ENCODE measurements around the gene SERBP1. TPM values are rescaled to one million over a fixed set of nuclear protein-coding genes. Genes with fewer than 3 reads are reported as not detected.

The SERBP1 gene
- total RNA-seq, 1 donor from 2014 or later, result 125 TPM

DNA sequence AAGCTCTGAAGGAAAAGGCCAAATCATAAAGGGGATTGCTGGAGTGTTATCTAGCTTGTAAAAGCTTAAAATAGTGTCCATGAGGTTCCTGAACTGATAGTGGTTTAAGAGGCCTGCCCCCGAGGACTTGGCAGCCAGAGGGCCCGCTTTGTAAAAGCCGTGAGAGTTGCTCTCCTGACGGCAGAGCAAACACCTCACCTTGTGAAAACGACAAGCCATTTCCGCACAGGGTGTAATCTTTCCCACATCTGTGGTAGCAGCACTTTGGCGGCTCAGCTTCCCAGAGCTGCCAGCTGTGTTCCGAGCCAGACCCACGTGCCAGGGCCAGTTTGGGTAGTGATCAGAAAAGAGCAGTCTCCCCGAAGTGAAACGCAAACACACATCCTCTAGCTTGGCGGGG lies 37.0 kb downstream of the SERBP1 start:
- Histone ChIP-seq H3K4me3 (no peak overlapping the region), H3K27ac (replicated peaks) (peak overlapping the region; percentile 52), H3K36me3 (no peaks in the 10 kb centered on the region), H3K4me1 (peaks cover 16% of the 10 kb centered on the region), H3K27me3 (ENCODE audit: low read depth) (no peaks in the 10 kb centered on the region), H3K9me3 (replicated peaks) (no peaks in the 10 kb centered on the region)
- TF ChIP-seq, protein P1, sequence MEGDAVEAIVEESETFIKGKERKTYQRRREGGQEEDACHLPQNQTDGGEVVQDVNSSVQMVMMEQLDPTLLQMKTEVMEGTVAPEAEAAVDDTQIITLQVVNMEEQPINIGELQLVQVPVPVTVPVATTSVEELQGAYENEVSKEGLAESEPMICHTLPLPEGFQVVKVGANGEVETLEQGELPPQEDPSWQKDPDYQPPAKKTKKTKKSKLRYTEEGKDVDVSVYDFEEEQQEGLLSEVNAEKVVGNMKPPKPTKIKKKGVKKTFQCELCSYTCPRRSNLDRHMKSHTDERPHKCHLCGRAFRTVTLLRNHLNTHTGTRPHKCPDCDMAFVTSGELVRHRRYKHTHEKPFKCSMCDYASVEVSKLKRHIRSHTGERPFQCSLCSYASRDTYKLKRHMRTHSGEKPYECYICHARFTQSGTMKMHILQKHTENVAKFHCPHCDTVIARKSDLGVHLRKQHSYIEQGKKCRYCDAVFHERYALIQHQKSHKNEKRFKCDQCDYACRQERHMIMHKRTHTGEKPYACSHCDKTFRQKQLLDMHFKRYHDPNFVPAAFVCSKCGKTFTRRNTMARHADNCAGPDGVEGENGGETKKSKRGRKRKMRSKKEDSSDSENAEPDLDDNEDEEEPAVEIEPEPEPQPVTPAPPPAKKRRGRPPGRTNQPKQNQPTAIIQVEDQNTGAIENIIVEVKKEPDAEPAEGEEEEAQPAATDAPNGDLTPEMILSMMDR (IDR thresholded peaks at IDR 0.05; ENCODE audit: borderline replicate concordance), result no peak
- intact Hi-C loops (cut with micrococcal nuclease), result no loop called here
- DNase-seq, result peak; percentile 24

DNA sequence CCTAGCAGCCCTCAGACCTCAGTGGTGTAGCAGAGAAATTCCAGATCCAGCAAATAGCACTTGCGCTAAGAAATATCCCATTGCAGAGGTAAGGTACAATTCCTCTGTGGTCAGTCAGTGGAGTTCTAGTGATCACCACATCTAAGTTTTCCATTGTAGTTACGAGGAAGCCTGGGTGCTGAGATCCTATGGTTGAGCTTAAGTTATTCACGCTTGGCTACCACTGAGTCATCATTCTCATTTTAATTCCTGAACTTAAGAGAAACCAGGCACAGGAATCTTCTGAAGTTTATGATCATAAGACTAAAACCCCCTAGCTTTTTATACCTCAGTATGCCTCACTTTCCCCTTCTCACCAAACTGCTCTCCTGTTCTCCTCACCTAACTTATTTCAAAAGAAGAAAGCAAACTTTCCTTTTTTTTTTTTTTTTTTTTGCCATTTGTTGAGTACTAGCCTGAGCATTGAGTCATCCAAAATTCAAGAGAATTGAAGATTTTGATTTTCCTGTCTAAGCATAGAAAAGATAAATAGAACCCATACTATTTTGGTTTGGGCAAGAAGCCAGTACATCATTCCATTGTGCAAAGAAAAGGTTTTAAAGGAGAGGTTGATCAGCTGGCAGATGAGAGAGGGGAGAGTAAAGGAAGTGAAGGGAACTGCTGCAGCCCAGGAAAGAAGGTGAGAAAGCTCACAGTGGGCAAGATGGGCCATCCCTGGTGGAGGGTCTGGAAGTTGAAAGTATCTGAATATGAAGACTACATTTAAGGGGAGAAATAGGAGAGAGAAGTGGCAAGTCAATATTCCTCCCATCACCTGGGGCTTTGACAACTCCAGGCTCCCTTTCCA lies 39.9 kb downstream of the SERBP1 start:
- H3K4me3 ChIP-seq, result no peak overlapping the region
- H3K27me3 ChIP-seq (ENCODE audit: low read depth), result no peaks in the 10 kb centered on the region
- intact Hi-C loops (cut with micrococcal nuclease), result no loop called here
- H3K9me3 ChIP-seq (replicated peaks), result peaks cover 2% of the 10 kb centered on the region
- no peak for DNase-seq
- H3K36me3 ChIP-seq, result no peaks in the 10 kb centered on the region
- peaks cover 16% of the 10 kb centered on the region for H3K4me1 ChIP-seq
- H3K27ac ChIP-seq (replicated peaks), result no peak overlapping the region
- TF ChIP-seq, protein P1 (IDR thresholded peaks at IDR 0.05; ENCODE audit: borderline replicate concordance), result no peak

- no peak for DNase-seq
- H3K4me1 ChIP-seq, result no peaks in the 10 kb centered on the region
- H3K9me3 ChIP-seq (replicated peaks), result peaks cover 19% of the 10 kb centered on the region
- H3K4me3 ChIP-seq, result no peak overlapping the region
- intact Hi-C loops (cut with micrococcal nuclease), result no loop called here
- TF ChIP-seq, protein P1 (IDR thresholded peaks at IDR 0.05; ENCODE audit: borderline replicate concordance), result no peak
- H3K36me3 ChIP-seq, result no peaks in the 10 kb centered on the region
- H3K27ac ChIP-seq (replicated peaks), result no peak overlapping the region
- no peaks in the 10 kb centered on the region for H3K27me3 ChIP-seq (ENCODE audit: low read depth)
Measured at GRCh38 chr1:67383999-67384638, 46.1 kb downstream of the SERBP1 start.

GRCh38 chr1:67382292-67382691 lies 47.9 kb downstream of the SERBP1 start:
- H3K27ac ChIP-seq (replicated peaks), result no peak overlapping the region
- TF ChIP-seq, protein P1 (IDR thresholded peaks at IDR 0.05; ENCODE audit: borderline replicate concordance), result no peak
- intact Hi-C loops (cut with micrococcal nuclease), result no loop called here
- no peaks in the 10 kb centered on the region for H3K27me3 ChIP-seq (ENCODE audit: low read depth)
- H3K4me3 ChIP-seq, result no peak overlapping the region
- no peak for DNase-seq
- no peaks in the 10 kb centered on the region for H3K36me3 ChIP-seq
- H3K4me1 ChIP-seq, result no peaks in the 10 kb centered on the region
- H3K9me3 ChIP-seq (replicated peaks), result peaks cover 19% of the 10 kb centered on the region

GRCh38 chr1:67381154-67381553 lies 49.0 kb downstream of the SERBP1 start:
- H3K9me3 ChIP-seq (replicated peaks), result peaks cover 19% of the 10 kb centered on the region
- H3K4me1 ChIP-seq, result no peaks in the 10 kb centered on the region
- no peak overlapping the region for H3K27ac ChIP-seq (replicated peaks)
- H3K27me3 ChIP-seq (ENCODE audit: low read depth), result no peaks in the 10 kb centered on the region
- H3K4me3 ChIP-seq, result no peak overlapping the region
- intact Hi-C loops (cut with micrococcal nuclease), result no loop called here
- H3K36me3 ChIP-seq, result no peaks in the 10 kb centered on the region
- TF ChIP-seq, protein P1 (IDR thresholded peaks at IDR 0.05; ENCODE audit: borderline replicate concordance), result no peak
- DNase-seq, result no peak
